Naive thymus-derived CD8-positive, alpha-beta T cell (primary cell): ENCODE measurements around the gene COMMD4. TPM values are rescaled to one million over a fixed set of nuclear protein-coding genes. Genes with fewer than 3 reads are reported as not detected.

Experiments used
- ATAC-seq, 2 donors: fragments of 150-1000 bp; cut with Tn5 transposase in 1 of 2; sonication (Bioruptor Pico), chemical (Tn5 transposase) in 1 of 2; 1 replicate in 1 of 2; 2 replicates in 1 of 2; pipeline ENCODE4 v1.10.0; 2021; ENCODE audit warnings: mild to moderate bottlenecking in 2 of 2, moderate library complexity in 2 of 2
- POLR2A ChIA-PET: fragments of 350-600 bp; sonication (Branson Sonifier 250); formaldehyde crosslinking; loops from one replicate; lab custom pipeline; 2021; ENCODE audit warnings: antibody characterized with exemption; lab: Charles Lee
- DNase-seq, 10 donors: peaks; one replicate each; pipeline versions ENCODE4 v3.0.0 to v3.0.0-alpha.2; 2020 to 2022
- H3K27ac Mint-ChIP-seq, 10 donors: one replicate each; pipeline ENCODE4 v1.8.0; 2020 to 2022; ENCODE audit warnings: mild to moderate bottlenecking in 10 of 10, mixed read lengths in 10 of 10, moderate library complexity in 4 of 10, inconsistent platforms in 1 of 10
- H3K27me3 Mint-ChIP-seq, 5 donors: one replicate each; pipeline ENCODE4 v1.8.0; 2021 to 2022; ENCODE audit warnings: mixed read lengths in 5 of 5
- H3K36me3 Mint-ChIP-seq, 3 donors: one replicate each; pipeline ENCODE4 v1.8.0; 2020 to 2022; ENCODE audit warnings: mixed read lengths in 3 of 3, mild to moderate bottlenecking in 2 of 3, inconsistent platforms in 1 of 3
- H3K4me1 Mint-ChIP-seq, 4 donors: one replicate each; pipeline ENCODE4 v1.8.0; 2021 to 2022; ENCODE audit warnings: mixed read lengths in 4 of 4
- H3K4me3 Mint-ChIP-seq, 10 donors: one replicate each; pipeline ENCODE4 v1.8.0; 2020 to 2022; ENCODE audit warnings: mild to moderate bottlenecking in 10 of 10, mixed read lengths in 10 of 10, moderate library complexity in 6 of 10, inconsistent platforms in 1 of 10
- H3K9me3 Mint-ChIP-seq, 9 donors: one replicate each; pipeline ENCODE4 v1.8.0; 2020 to 2022; ENCODE audit warnings: mixed read lengths in 9 of 9, mild to moderate bottlenecking in 3 of 9, inconsistent platforms in 1 of 9, moderate library complexity in 1 of 9
- polyA plus RNA-seq, 3 donors: library from polyadenylated mRNA; unstranded; fragments of 300-500 nt; fragmentation: Illumina TruSeq; gene quantifications; one replicate each; pipeline ENCODE4 v1.2.3, GENCODE V29; 2021
- total RNA-seq, 8 experiments: library from RNA in 2 of 8; stranded (reverse) in 2 of 8; gene quantifications; one replicate each; pipeline ENCODE4 v1.2.3 and lab custom pipeline; 2021 to 2026

Gene COMMD4
- total and polyA plus RNA-seq, 5 experiments from 2014 or later = 22.0 to 42.5 (median 27.2) TPM

- ATAC-seq (no peak), DNase-seq (peak in 1 of 10 donors; percentile 7)
- Mint-ChIP-seq H3K4me1 (peaks cover 17 to 42% (median 40%) of the 10 kb centered on the region in 4 donors), H3K36me3 (peaks cover 0 to 3% (median 2%) of the 10 kb centered on the region in 3 donors), H3K4me3 (peak overlapping the region in 3 of 10 donors; percentile 5 to 86 (median 81)), H3K9me3 (peaks cover 0 to 27% (median 4%) of the 10 kb centered on the region in 9 donors), H3K27me3 (peaks cover 0 to 3% (median 0%) of the 10 kb centered on the region in 5 donors), H3K27ac (peak overlapping the region; percentile 81 to 100 (median 96))
- POLR2A ChIA-PET = interaction anchor here (0.6 to 7.3 kb wide), 6 partner anchors 15 to 108 kb away, joined by 3 to 76 read pairs (median 4); partner anchors contain the start of genes COMMD4, MAN2C1 and SIN3A
These were observed 14.9 kb downstream of the COMMD4 start for GRCh38 chr15:75350601-75351361.

- H3K27ac Mint-ChIP-seq = peak overlapping the region in 8 of 10 donors; percentile 20 to 99 (median 68)
- peaks cover 0 to 23% (median 4%) of the 10 kb centered on the region in 9 donors for H3K9me3 Mint-ChIP-seq
- H3K4me1 Mint-ChIP-seq = peaks cover 11 to 33% (median 29%) of the 10 kb centered on the region in 4 donors
- peaks cover 0 to 3% (median 0%) of the 10 kb centered on the region in 5 donors for H3K27me3 Mint-ChIP-seq
- H3K36me3 Mint-ChIP-seq = peaks cover 0 to 12% (median 3%) of the 10 kb centered on the region in 3 donors
- DNase-seq (no peak), ATAC-seq (no peak)
- POLR2A ChIA-PET = interaction anchor here (3.1 kb wide), 1 partner anchor 16 kb away, joined by 22 read pairs; the partner anchor contains the start of gene MAN2C1
- H3K4me3 Mint-ChIP-seq = no peak overlapping the region
These were observed 16.6 kb downstream of the COMMD4 start for GRCh38 chr15:75352186-75353080.

DNA sequence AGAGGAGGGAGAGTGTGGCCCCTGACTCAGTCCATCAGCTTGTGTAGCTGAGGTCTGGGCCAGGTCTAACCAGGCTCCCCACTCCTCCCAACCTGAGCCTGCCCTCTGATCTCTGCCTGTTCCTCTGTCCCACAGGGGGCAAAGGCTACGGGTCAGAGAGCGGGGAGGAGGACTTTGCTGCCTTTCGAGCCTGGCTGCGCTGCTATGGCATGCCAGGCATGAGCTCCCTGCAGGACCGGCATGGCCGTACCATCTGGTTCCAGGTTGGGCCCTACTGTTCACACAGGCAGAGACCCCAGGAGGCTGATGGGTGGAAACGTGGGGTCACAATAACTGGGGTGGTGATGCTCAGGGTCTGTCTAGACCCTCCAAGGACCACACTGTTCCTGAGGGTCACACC lies 17.7 kb downstream of the COMMD4 start:
- no peak overlapping the region for H3K4me3 Mint-ChIP-seq
- peaks cover 0 to 22% (median 3%) of the 10 kb centered on the region in 3 donors for H3K36me3 Mint-ChIP-seq
- H3K4me1 Mint-ChIP-seq = peaks cover 9 to 26% (median 24%) of the 10 kb centered on the region in 4 donors
- no peak for DNase-seq
- peak overlapping the region in 4 of 10 donors; percentile 60 to 83 (median 71) for H3K27ac Mint-ChIP-seq
- H3K27me3 Mint-ChIP-seq = peaks cover 0 to 3% (median 0%) of the 10 kb centered on the region in 5 donors
- peaks cover 0 to 19% (median 4%) of the 10 kb centered on the region in 9 donors for H3K9me3 Mint-ChIP-seq
- POLR2A ChIA-PET = interaction anchor here (0.5 to 3.1 kb wide), 5 partner anchors 15 to 424 kb away, joined by 3 to 22 read pairs (median 4); partner anchors contain the start of genes MAN2C1, SNUPN and SNX33
- no peak for ATAC-seq

- Mint-ChIP-seq H3K4me3 (no peak overlapping the region), H3K27ac (peak overlapping the region in 8 of 10 donors; percentile 32 to 88 (median 66)), H3K36me3 (peaks cover 0 to 22% (median 3%) of the 10 kb centered on the region in 3 donors), H3K27me3 (peaks cover 0 to 3% (median 0%) of the 10 kb centered on the region in 5 donors), H3K9me3 (peaks cover 0 to 16% (median 4%) of the 10 kb centered on the region in 9 donors), H3K4me1 (peaks cover 9 to 20% (median 16%) of the 10 kb centered on the region in 4 donors)
- POLR2A ChIA-PET = interaction anchor here (3.1 kb wide), 1 partner anchor 14 kb away, joined by 22 read pairs; the partner anchor contains the start of gene MAN2C1
- no peak for ATAC-seq
- DNase-seq = no peak
These were observed 18.6 kb downstream of the COMMD4 start for GRCh38 chr15:75354454-75354853.

DNA sequence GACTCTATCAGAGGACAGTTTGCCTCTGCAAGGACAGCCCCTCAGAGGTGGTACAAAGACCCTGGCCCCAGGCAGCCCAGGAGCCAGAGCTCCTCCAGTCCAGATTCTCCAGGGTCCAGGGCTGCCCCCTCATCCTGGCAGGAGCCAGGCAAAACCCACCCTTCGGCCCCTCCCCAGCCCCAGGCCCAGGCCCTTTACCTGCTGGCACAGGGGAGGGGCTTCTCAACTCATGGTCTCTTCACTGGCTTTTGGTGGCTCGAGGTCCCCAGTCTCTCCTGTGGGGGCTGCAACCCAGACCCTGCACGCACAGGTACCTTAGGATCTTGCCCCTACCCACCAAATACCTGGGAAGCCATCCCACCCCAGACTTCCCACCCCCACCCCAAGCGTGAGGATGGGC lies 19.5 kb downstream of the COMMD4 start:
- H3K27ac Mint-ChIP-seq = peak overlapping the region in 5 of 10 donors; percentile 39 to 71 (median 63)
- POLR2A ChIA-PET = interaction anchor here (3.1 kb wide), 1 partner anchor 13 kb away, joined by 22 read pairs; the partner anchor contains the start of gene MAN2C1
- no peak for ATAC-seq
- peaks cover 2 to 10% (median 7%) of the 10 kb centered on the region in 4 donors for H3K4me1 Mint-ChIP-seq
- peaks cover 0 to 23% (median 0%) of the 10 kb centered on the region in 3 donors for H3K36me3 Mint-ChIP-seq
- DNase-seq = no peak
- H3K4me3 Mint-ChIP-seq = no peak overlapping the region
- no peaks in the 10 kb centered on the region for H3K27me3 Mint-ChIP-seq
- peaks cover 0 to 7% (median 0%) of the 10 kb centered on the region in 9 donors for H3K9me3 Mint-ChIP-seq

- Mint-ChIP-seq H3K4me1 (peaks cover under 1 to 4% (median 2%) of the 10 kb centered on the region in 4 donors), H3K36me3 (peaks cover 0 to 25% (median 0%) of the 10 kb centered on the region in 3 donors), H3K9me3 (peaks cover 0 to under 1% (median 0%) of the 10 kb centered on the region in 9 donors), H3K4me3 (no peak overlapping the region), H3K27ac (peak overlapping the region in 1 of 10 donors; percentile 37), H3K27me3 (no peaks in the 10 kb centered on the region)
- ATAC-seq (no peak), DNase-seq (no peak)
- POLR2A ChIA-PET = interaction anchor here (1.2 kb wide), 1 partner anchor 13 kb away, joined by 5 read pairs; the partner anchor contains the start of gene MAN2C1
These were observed 20.1 kb downstream of the COMMD4 start for GRCh38 chr15:75356006-75356405.

DNA sequence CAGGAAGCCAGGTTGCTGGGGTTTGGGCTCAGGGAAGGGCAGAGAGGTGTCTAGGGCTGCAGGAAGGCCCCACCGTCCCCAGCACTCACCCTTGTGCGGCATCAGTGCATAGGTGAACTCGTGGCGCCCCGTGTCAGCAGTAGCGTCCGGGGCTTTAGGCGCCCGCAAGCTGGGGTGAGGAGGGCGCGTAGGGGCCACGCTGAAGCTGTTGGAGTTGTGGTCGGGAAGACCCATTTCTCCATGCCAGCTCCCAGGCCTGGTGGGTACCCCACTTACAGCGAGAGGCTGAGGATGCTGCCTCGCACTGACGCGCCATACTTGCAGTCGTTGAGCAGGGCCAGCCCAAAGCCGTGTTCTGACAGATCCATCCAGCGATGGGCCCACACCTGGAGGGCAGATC lies 20.7 kb downstream of the COMMD4 start:
- Mint-ChIP-seq H3K4me1 (peaks cover 0 to 2% (median 0%) of the 10 kb centered on the region in 4 donors), H3K36me3 (peaks cover 0 to 29% (median 0%) of the 10 kb centered on the region in 3 donors), H3K27ac (peak overlapping the region in 2 of 10 donors; percentile 29 to 37), H3K9me3 (no peaks in the 10 kb centered on the region), H3K27me3 (no peaks in the 10 kb centered on the region), H3K4me3 (no peak overlapping the region)
- POLR2A ChIA-PET = interaction anchor here (1.2 kb wide), 1 partner anchor 12 kb away, joined by 5 read pairs; the partner anchor contains the start of gene MAN2C1
- DNase-seq (no peak), ATAC-seq (no peak)

DNA sequence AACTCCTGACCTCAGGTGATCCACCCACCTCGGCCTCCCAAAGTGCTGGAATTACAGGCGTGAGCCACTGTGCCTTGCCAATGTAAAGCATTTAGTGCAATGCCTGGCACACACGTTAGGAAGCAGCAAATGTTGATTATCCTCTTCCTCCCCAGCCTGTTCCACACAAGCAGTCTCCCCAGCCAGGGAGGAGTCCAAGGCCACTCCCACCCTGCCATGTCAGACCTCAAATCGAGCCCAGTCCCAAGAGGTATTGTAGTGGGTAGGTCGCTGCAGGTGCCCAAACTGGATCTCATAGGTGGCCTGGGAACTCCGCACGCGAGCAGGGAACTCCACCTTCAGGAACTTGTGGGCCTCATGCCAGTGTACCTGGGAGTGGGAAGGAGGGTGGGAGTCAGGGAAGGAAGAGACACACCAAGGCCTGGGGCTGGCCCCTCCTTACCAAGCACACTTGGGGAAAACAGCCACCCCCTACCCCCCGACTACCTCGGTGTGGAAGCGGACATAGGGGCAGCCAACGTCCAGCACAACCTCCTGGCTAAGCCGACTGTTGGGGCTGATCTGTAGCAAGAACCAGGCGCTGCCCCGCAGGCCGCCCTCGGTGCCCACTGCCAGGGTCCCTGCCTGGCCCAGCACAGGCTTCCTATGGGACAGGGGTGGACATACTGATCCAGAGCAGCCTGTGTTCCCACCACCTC lies 22.3 kb downstream of the COMMD4 start:
- POLR2A ChIA-PET = interaction anchor here (1.2 kb wide), 1 partner anchor 10 kb away, joined by 3 read pairs; no protein-coding TSS in a partner anchor
- no peak for DNase-seq
- H3K9me3 Mint-ChIP-seq = no peaks in the 10 kb centered on the region
- H3K36me3 Mint-ChIP-seq = peaks cover 0 to 32% (median 0%) of the 10 kb centered on the region in 3 donors
- H3K4me1 Mint-ChIP-seq = peaks cover 0 to 2% (median 0%) of the 10 kb centered on the region in 4 donors
- H3K27ac Mint-ChIP-seq = no peak overlapping the region
- no peak for ATAC-seq
- H3K4me3 Mint-ChIP-seq = no peak overlapping the region
- H3K27me3 Mint-ChIP-seq = no peaks in the 10 kb centered on the region

DNA sequence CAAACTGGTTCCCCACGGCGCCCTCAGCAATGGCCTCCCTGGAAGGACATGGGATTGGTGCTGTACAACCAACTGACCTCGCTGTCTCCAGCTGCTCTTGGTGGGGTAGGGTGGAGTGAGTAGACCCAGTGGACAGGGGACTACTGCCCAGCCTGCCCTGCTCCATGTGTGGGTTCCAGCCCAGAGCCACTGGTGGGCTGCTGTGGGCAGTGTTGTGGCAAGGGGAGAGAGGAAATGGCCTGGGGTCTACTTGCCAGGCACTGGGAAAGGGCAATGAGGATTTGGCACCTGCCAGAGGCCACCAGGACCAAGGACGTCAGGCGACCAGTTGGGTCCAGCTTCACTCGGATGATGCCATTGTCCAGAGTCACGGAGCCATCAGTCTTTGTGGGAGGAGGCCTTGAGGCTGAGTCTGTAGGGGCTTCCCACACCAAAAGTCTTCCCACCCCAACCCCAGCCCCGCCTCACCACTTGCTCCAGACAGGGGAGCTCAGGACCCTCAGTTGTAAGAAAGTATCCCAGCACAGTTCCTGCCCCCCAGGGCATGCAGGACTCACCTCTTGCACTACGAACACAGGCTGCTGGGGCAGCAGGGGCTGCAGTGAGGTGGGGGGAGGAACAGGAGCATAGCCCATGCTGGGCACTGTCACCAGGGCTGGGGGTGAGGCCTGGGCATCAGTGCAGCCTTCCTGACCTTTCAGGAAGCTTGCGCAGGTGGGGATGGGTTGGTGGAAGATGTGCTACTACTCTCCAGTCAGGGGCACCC lies 23.1 kb downstream of the COMMD4 start:
- Mint-ChIP-seq H3K4me1 (peaks cover 0 to 2% (median 0%) of the 10 kb centered on the region in 4 donors), H3K4me3 (no peak overlapping the region), H3K27ac (peak overlapping the region in 1 of 10 donors; percentile 73), H3K27me3 (no peaks in the 10 kb centered on the region), H3K36me3 (peaks cover 0 to 37% (median 0%) of the 10 kb centered on the region in 3 donors), H3K9me3 (no peaks in the 10 kb centered on the region)
- POLR2A ChIA-PET = interaction anchor here (1.2 to 1.8 kb wide), 2 partner anchors 9 to 11 kb away, joined by 3 to 4 read pairs; no protein-coding TSS in a partner anchor
- DNase-seq (no peak), ATAC-seq (no peak)

DNA sequence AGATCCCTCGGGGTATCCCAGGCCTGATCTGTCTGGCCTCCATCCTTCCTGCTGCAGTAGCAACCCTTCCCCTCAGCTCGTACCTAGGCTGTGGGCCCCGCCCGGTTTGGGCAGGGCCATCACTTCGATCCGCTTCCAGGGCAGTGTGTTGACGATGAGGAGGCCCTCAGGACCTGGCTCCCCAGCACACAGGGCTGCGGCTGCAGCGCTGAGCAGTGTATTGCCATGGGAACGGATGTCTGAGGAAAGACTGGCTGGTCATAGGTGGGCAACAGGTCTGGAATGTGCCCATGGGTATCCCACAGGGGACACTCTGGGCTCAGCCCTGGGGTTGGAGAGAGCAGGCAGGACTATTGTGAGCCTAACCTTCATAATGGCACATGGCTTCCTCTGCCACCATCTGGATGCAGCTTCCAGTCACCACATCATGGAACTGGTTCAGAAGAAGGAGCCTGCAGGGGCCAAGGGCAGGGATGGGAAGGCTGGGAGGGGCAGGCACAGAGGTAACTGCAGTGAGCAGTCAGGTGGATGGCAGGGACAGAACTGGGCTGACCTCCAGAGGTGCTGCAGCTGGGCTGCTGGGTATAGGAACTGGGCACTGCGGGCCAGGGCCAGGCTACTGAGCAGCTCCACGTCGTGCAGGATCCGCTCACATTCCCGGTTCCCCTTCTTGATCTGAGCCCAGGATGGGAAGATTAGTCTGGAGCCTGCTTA lies 23.8 kb downstream of the COMMD4 start:
- ATAC-seq = no peak
- H3K4me1 Mint-ChIP-seq = peaks cover 0 to 2% (median under 1%) of the 10 kb centered on the region in 4 donors
- POLR2A ChIA-PET = interaction anchor here (1.8 kb wide), 1 partner anchor 11 kb away, joined by 4 read pairs; no protein-coding TSS in a partner anchor
- no peak overlapping the region for H3K4me3 Mint-ChIP-seq
- peak overlapping the region in 2 of 10 donors; percentile 14 to 53 for H3K27ac Mint-ChIP-seq
- H3K27me3 Mint-ChIP-seq = no peaks in the 10 kb centered on the region
- no peaks in the 10 kb centered on the region for H3K9me3 Mint-ChIP-seq
- H3K36me3 Mint-ChIP-seq = peaks cover 0 to 44% (median 0%) of the 10 kb centered on the region in 3 donors
- DNase-seq = no peak
